Hematopoietic multipotent progenitor cell treated with erythropoietin and hydrocortisone succinate and interleukin-3 and kit ligand, for 6 days (in vitro differentiated cells): Measurements from ENCODE around the gene RXFP1.

Source experiments
- DNase-seq: peaks from one replicate; pipeline ENCODE4 v3.0.0-alpha.2; 2015

RXFP1 gene

DNA sequence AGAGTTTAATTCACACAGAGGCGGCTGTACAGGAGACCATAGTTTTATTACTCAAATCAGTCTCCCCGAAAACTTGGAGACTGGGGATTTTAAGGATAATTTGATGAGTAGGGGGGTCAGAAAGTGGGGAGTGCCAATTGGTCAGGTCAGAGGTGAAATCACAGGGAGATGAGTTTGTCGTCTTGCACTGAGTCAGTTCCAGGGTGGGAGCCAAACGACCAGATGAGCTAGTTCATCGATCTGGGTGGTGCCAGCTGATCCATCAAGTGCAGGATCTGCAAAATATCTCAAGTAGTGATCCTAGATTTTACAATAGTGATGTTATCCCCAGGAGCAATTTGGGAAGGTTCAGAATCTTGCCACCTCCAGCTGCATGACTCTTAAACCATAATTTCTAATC lies 154.4 kb downstream of the RXFP1 start:
- no peak for DNase-seq

DNA sequence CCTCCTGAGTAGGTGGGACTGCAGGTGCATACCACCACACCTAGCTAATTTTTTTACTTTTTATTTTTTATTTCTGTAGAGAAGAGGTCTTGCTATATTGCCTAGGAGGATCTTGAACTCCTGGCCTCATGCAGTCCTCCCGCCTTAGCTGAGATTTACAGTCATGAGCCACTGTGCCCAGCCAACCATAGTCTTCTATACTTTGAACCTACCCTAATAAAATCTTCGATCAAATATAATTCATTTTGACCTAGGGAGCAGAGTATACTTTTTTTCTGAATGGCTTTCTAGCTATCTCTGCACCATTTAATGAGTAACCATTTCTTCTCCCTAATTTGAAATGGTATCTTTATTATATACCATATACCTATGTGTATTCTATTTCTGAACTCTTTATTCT lies 157.1 kb downstream of the RXFP1 start:
- no peak for DNase-seq

DNA sequence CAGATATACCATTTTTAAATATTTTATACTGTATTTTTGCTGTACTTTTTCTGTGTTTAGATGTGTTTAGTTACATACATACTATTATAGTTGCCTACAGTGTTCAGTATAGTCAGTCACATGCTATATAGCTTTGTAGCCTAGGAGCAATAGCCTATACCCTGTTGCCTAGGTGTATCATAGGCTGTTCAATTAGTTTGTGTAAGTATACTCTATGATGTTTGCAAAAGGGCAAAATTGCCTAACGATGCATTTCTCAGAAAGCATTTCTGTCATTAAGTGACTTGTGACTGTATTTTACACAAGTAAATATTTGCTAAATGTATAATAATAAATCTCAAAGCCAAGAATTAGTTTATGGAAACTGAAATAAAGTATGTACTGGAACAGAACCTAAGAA lies 159.9 kb downstream of the RXFP1 start:
- no peak for DNase-seq

DNA sequence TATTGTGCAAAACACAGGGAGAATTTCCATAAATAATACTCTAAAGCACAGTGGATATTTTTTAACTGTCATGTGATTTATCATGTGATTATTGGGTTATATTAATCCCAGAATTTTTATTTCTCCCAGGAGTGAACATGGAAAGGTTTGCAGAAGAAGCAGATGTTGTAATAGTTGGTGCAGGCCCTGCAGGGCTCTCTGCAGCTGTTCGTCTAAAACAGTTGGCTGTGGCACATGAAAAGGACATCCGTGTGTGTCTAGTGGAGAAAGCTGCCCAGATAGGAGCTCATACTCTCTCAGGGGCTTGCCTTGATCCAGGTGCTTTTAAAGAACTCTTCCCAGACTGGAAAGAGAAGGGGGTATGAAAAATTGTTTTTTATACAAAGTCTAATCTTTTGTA lies 160.4 kb downstream of the RXFP1 start:
- DNase-seq: no peak

DNA sequence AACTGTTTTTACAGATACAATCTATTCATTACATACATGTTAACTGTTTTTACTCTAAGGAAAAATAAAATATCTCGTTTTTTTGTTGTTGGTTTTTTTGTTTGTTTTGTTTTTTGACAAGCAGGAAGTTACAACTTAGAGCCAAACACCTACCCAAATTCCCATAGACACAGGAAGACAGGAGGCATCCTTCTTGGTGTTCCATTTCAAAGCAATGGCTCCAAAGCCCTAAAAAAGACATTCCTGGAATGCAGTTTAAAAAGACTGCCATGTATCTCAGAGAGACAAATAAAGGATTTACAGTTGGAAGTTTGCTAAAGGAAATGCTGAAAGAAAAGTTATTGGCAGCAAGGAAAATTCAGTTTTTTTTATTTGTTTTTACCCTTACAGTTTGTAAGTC lies 167.1 kb downstream of the RXFP1 start:
- DNase-seq: no peak
